T-helper 17 cell (primary cell): ENCODE data around the gene SLC7A6OS. TPM values are rescaled to one million over a fixed set of nuclear protein-coding genes. Genes with fewer than 3 reads are reported as not detected.
"Not testable (repeated sequence)": the region's sequence is repeated elsewhere in the genome, so short reads cannot be mapped to it uniquely, and the experiment has no call there.

ENCODE experiments used
- ATAC-seq: fragments of 150-1000 bp; cut with Tn5 transposase; 2 replicates; pipeline ENCODE4 v1.10.0; 2021; ENCODE audit warnings: mild to moderate bottlenecking, moderate library complexity
- DNase-seq, 3 donors: peaks; one replicate each; pipeline versions ENCODE4 v3.0.0 to v3.0.0-alpha.2; 2020 to 2021
- H3K9me3 ChIP-seq: one replicate; pipeline ENCODE4 v1.7.0; 2013; ENCODE audit warnings: low read length, mild to moderate bottlenecking; ENCODE audit not compliant: control insufficient read depth, poor library complexity, severe bottlenecking
- H3K27ac Mint-ChIP-seq: one replicate; pipeline ENCODE4 v1.8.0; 2022; ENCODE audit warnings: mild to moderate bottlenecking, moderate library complexity, mixed read lengths
- H3K27me3 Mint-ChIP-seq: one replicate; pipeline ENCODE4 v1.8.0; 2022; ENCODE audit warnings: mixed read lengths
- H3K36me3 Mint-ChIP-seq: one replicate; pipeline ENCODE4 v1.8.0; 2022; ENCODE audit warnings: low read depth, mixed read lengths
- H3K4me1 Mint-ChIP-seq: one replicate; pipeline ENCODE4 v1.8.0; 2022; ENCODE audit warnings: mild to moderate bottlenecking, mixed read lengths
- H3K4me3 Mint-ChIP-seq: one replicate; pipeline ENCODE4 v1.8.0; 2022; ENCODE audit warnings: mild to moderate bottlenecking, moderate library complexity, mixed read lengths
- total RNA-seq, 4 donors: library from RNA in 2 of 4; stranded (reverse) in 2 of 4; gene quantifications; one replicate each; pipeline ENCODE4 v1.2.3 and lab custom pipeline; 2022 to 2026

The SLC7A6OS gene
- total RNA-seq, 2 donors from 2014 or later, result 35.3 to 36.0 TPM

GRCh38 chr16:68288796-68289195 is 21.9 kb downstream of the SLC7A6OS start:
- not testable (repeated sequence) for ATAC-seq, H3K9me3 ChIP-seq, DNase-seq, H3K27me3 Mint-ChIP-seq
- Mint-ChIP-seq H3K4me3 (peak overlapping the region; percentile 7), H3K4me1 (peaks cover 75% of the 10 kb centered on the region), H3K27ac (peak overlapping the region; percentile 93), H3K36me3 (peaks cover 21% of the 10 kb centered on the region)

- no peak for ATAC-seq
- Mint-ChIP-seq H3K36me3 (peaks cover 17% of the 10 kb centered on the region), H3K27ac (peak overlapping the region; percentile 93)
Measured at GRCh38 chr16:68288252-68288650, 22.5 kb downstream of the SLC7A6OS start.

GRCh38 chr16:68287276-68288251 is 23.2 kb downstream of the SLC7A6OS start:
- no peaks in the 10 kb centered on the region for H3K27me3 Mint-ChIP-seq
- H3K9me3 ChIP-seq, result no peaks in the 10 kb centered on the region
- ATAC-seq (peak; percentile 72), DNase-seq (peak; percentile 16 to 37 (median 37))
- H3K27ac Mint-ChIP-seq, result peak overlapping the region; percentile 93
- peaks cover 81% of the 10 kb centered on the region for H3K4me1 Mint-ChIP-seq
- H3K36me3 Mint-ChIP-seq, result peaks cover 19% of the 10 kb centered on the region
- H3K4me3 Mint-ChIP-seq, result peak overlapping the region; percentile 94

More at GRCh38 chr16:68288252-68288650, 22.5 kb downstream of the SLC7A6OS start:
- H3K9me3 ChIP-seq, result no peaks in the 10 kb centered on the region
- DNase-seq, result no peak
- peaks cover 76% of the 10 kb centered on the region for H3K4me1 Mint-ChIP-seq
- H3K27me3 Mint-ChIP-seq, result no peaks in the 10 kb centered on the region
- peak overlapping the region; percentile 94 for H3K4me3 Mint-ChIP-seq

GRCh38 chr16:68286153-68287074 is 24.3 kb downstream of the SLC7A6OS start:
- Mint-ChIP-seq H3K4me3 (peak overlapping the region; percentile 94), H3K27me3 (no peaks in the 10 kb centered on the region), H3K27ac (peak overlapping the region; percentile 93), H3K36me3 (peaks cover 21% of the 10 kb centered on the region), H3K4me1 (peaks cover 82% of the 10 kb centered on the region)
- H3K9me3 ChIP-seq, result no peaks in the 10 kb centered on the region
- DNase-seq, result no peak
- peak; percentile 52 for ATAC-seq

- Mint-ChIP-seq H3K4me3 (peak overlapping the region; percentile 94), H3K27me3 (no peaks in the 10 kb centered on the region), H3K27ac (peak overlapping the region; percentile 93), H3K4me1 (peaks cover 83% of the 10 kb centered on the region), H3K36me3 (peaks cover 19% of the 10 kb centered on the region)
- ATAC-seq (no peak), DNase-seq (no peak)
- no peaks in the 10 kb centered on the region for H3K9me3 ChIP-seq
Measured at GRCh38 chr16:68285683-68286082, 25.1 kb downstream of the SLC7A6OS start.

GRCh38 chr16:68284847-68285246 is 25.9 kb downstream of the SLC7A6OS start:
- peak overlapping the region; percentile 92 for H3K4me3 Mint-ChIP-seq
- H3K27me3 Mint-ChIP-seq, result no peaks in the 10 kb centered on the region
- H3K4me1 Mint-ChIP-seq, result peaks cover 78% of the 10 kb centered on the region
- ATAC-seq, result peak; percentile 6
- H3K9me3 ChIP-seq, result no peaks in the 10 kb centered on the region
- H3K27ac Mint-ChIP-seq, result peak overlapping the region; percentile 93
- H3K36me3 Mint-ChIP-seq, result peaks cover 16% of the 10 kb centered on the region
- no peak for DNase-seq

- Mint-ChIP-seq H3K4me3 (peak overlapping the region; percentile 92), H3K4me1 (peaks cover 74% of the 10 kb centered on the region), H3K27me3 (no peaks in the 10 kb centered on the region), H3K27ac (peak overlapping the region; percentile 93), H3K36me3 (peaks cover 14% of the 10 kb centered on the region)
- ATAC-seq (no peak), DNase-seq (no peak)
- no peaks in the 10 kb centered on the region for H3K9me3 ChIP-seq
Measured at GRCh38 chr16:68283801-68284598, 26.7 kb downstream of the SLC7A6OS start.

GRCh38 chr16:68283346-68283745 is 27.4 kb downstream of the SLC7A6OS start:
- Mint-ChIP-seq H3K4me1 (peaks cover 74% of the 10 kb centered on the region), H3K36me3 (peaks cover 14% of the 10 kb centered on the region), H3K27ac (peak overlapping the region; percentile 93), H3K27me3 (no peaks in the 10 kb centered on the region), H3K4me3 (peak overlapping the region; percentile 92)
- no peaks in the 10 kb centered on the region for H3K9me3 ChIP-seq
- no peak for ATAC-seq
- DNase-seq, result no peak

GRCh38 chr16:68282064-68282452 is 28.7 kb downstream of the SLC7A6OS start:
- H3K9me3 ChIP-seq, result no peaks in the 10 kb centered on the region
- Mint-ChIP-seq H3K4me3 (peak overlapping the region; percentile 77), H3K27ac (peak overlapping the region; percentile 93), H3K27me3 (no peaks in the 10 kb centered on the region), H3K36me3 (peaks cover 12% of the 10 kb centered on the region), H3K4me1 (peaks cover 63% of the 10 kb centered on the region)
- ATAC-seq (no peak), DNase-seq (no peak)

- H3K27me3 Mint-ChIP-seq, result no peaks in the 10 kb centered on the region
- ATAC-seq, result peak; percentile 61
- peaks cover 60% of the 10 kb centered on the region for H3K4me1 Mint-ChIP-seq
- H3K4me3 Mint-ChIP-seq, result peak overlapping the region; percentile 77
- DNase-seq, result no peak
- H3K27ac Mint-ChIP-seq, result peak overlapping the region; percentile 93
- H3K36me3 Mint-ChIP-seq, result peaks cover 12% of the 10 kb centered on the region
- H3K9me3 ChIP-seq, result no peaks in the 10 kb centered on the region
Measured at GRCh38 chr16:68281368-68282063, 29.2 kb downstream of the SLC7A6OS start.

GRCh38 chr16:68279726-68280558 is 30.8 kb downstream of the SLC7A6OS start:
- Mint-ChIP-seq H3K36me3 (peaks cover 8% of the 10 kb centered on the region), H3K4me1 (peaks cover 57% of the 10 kb centered on the region), H3K4me3 (no peak overlapping the region), H3K27me3 (no peaks in the 10 kb centered on the region), H3K27ac (peak overlapping the region; percentile 93)
- H3K9me3 ChIP-seq, result no peaks in the 10 kb centered on the region
- DNase-seq (no peak), ATAC-seq (no peak)
